ENCODE data around the gene NME3.

Gene NME3

DNA sequence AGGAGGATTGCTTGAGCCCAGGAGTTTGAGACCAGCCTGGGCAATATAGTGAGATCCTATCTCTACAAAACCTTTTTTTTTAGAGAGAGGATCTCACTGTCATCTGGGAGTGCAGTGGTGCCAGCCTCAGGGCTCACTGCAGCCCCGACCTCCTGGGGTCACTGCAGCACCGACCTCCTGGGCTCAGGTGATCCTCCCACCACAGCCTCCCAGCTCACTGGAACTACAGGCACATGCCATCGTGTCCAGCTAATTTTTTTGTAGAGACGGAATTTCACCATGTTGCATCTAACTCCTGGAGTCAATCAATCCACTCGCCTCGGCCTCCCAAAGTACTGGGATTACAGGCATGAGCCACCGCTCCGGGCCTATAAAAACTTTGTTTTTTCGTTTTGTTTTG, 50.0 kb downstream of the NME3 start:
- DNase-seq, result no peak
